HL-60 (cell line): ENCODE data around the gene SVIP.

Experiments used
- DNase-seq, 2 experiments: peaks; one replicate each; pipeline ENCODE4 v3.0.0-alpha.2; 2010 to 2020; ENCODE audit warnings: low read depth in 1 of 2, low spot score in 1 of 2
- H3K27ac ChIP-seq: fragments of 250-450 bp; sonication (Bioruptor Pico); replicated peaks from 2 replicates; pipeline ENCODE4 v1.5.1; 2020; ENCODE audit warnings: mild to moderate bottlenecking, moderate library complexity
- H3K27me3 ChIP-seq: fragments of 250-450 bp; sonication (Bioruptor Pico); 2 replicates; pipeline ENCODE4 v1.5.1; 2021; ENCODE audit warnings: mild to moderate bottlenecking, moderate library complexity; ENCODE audit not compliant: insufficient read depth, poor library complexity, severe bottlenecking
- H3K4me3 ChIP-seq: replicated peaks from 2 replicates; pipeline ENCODE4 v1.5.1; 2011; ENCODE audit warnings: mild to moderate bottlenecking, control low read depth, low read length; ENCODE audit not compliant: insufficient read depth
- GABPA ChIP-seq: IDR thresholded peaks from 2 replicates; pipeline ENCODE4 v1.6.1; 2012; ENCODE audit warnings: low read depth
- POLR2AphosphoS5 ChIP-seq: IDR thresholded peaks from 2 replicates; pipeline ENCODE4 v1.6.1; 2012; ENCODE audit warnings: low read depth
- SPI1 ChIP-seq: IDR thresholded peaks from 2 replicates; pipeline ENCODE4 v1.6.1; 2012; ENCODE audit warnings: low read depth, mild to moderate bottlenecking, borderline replicate concordance
- TF ChIP-seq, protein P1 (sequence below): IDR thresholded peaks from 2 replicates; pipeline ENCODE4 v1.6.1; 2012; ENCODE audit warnings: low read depth; ENCODE audit not compliant: insufficient replicate concordance
- TF ChIP-seq, protein P2 (sequence below): IDR thresholded peaks from one replicate; pipeline ENCODE4 v1.5.1; 2011; ENCODE audit warnings: low read length, control low read depth, inconsistent platforms; ENCODE audit not compliant: insufficient read depth

Gene SVIP

DNA sequence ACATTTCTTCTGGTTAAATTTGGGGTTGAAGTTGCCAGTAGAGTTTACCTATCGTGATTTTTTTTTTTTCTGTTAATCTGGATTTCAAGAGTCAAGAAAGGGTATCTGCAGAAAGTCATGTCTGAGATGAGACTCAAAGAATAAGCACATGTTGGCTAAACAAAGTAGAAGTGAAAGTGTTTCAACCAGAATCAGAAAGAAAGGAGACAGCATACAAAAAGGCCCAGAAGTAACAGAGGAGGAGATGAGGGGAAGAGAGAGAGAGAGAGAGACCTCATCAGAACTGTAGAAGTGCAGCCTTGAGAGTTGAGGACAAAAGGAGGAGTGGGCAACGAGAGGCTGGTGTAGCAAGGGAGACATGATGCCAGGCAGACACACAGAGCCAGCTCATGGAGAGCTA, 54.9 kb downstream of the SVIP start:
- peaks cover 5% of the 10 kb centered on the region for H3K27me3 ChIP-seq
- H3K4me3 ChIP-seq: no peak overlapping the region
- no peak for DNase-seq
- H3K27ac ChIP-seq: no peak overlapping the region
- TF ChIP-seq, protein P1, sequence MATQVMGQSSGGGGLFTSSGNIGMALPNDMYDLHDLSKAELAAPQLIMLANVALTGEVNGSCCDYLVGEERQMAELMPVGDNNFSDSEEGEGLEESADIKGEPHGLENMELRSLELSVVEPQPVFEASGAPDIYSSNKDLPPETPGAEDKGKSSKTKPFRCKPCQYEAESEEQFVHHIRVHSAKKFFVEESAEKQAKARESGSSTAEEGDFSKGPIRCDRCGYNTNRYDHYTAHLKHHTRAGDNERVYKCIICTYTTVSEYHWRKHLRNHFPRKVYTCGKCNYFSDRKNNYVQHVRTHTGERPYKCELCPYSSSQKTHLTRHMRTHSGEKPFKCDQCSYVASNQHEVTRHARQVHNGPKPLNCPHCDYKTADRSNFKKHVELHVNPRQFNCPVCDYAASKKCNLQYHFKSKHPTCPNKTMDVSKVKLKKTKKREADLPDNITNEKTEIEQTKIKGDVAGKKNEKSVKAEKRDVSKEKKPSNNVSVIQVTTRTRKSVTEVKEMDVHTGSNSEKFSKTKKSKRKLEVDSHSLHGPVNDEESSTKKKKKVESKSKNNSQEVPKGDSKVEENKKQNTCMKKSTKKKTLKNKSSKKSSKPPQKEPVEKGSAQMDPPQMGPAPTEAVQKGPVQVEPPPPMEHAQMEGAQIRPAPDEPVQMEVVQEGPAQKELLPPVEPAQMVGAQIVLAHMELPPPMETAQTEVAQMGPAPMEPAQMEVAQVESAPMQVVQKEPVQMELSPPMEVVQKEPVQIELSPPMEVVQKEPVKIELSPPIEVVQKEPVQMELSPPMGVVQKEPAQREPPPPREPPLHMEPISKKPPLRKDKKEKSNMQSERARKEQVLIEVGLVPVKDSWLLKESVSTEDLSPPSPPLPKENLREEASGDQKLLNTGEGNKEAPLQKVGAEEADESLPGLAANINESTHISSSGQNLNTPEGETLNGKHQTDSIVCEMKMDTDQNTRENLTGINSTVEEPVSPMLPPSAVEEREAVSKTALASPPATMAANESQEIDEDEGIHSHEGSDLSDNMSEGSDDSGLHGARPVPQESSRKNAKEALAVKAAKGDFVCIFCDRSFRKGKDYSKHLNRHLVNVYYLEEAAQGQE: no peak
- TF ChIP-seq GABPA (no peak), SPI1 (no peak), POLR2AphosphoS5 (no peak)
- TF ChIP-seq, protein P2, sequence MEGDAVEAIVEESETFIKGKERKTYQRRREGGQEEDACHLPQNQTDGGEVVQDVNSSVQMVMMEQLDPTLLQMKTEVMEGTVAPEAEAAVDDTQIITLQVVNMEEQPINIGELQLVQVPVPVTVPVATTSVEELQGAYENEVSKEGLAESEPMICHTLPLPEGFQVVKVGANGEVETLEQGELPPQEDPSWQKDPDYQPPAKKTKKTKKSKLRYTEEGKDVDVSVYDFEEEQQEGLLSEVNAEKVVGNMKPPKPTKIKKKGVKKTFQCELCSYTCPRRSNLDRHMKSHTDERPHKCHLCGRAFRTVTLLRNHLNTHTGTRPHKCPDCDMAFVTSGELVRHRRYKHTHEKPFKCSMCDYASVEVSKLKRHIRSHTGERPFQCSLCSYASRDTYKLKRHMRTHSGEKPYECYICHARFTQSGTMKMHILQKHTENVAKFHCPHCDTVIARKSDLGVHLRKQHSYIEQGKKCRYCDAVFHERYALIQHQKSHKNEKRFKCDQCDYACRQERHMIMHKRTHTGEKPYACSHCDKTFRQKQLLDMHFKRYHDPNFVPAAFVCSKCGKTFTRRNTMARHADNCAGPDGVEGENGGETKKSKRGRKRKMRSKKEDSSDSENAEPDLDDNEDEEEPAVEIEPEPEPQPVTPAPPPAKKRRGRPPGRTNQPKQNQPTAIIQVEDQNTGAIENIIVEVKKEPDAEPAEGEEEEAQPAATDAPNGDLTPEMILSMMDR: no peak

DNA sequence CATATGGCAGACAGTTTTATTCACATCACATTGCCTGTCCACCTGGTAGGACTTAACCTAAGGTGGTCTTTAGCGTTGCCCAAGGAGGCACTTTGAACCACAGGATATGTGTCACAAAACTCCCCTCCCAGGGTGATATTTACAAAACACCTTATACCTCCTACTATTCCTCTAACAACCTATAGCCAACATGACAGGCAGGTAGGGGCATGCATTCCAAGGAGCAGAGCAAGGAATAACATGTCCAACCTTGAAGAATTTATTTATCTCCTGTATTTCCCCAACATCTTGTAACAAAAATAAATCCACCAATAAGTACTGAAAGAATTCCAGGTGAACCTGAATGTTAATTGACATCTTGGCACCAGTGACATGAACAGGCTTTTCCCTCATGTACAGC, 60.5 kb downstream of the SVIP start:
- no peak for TF ChIP-seq POLR2AphosphoS5
- TF ChIP-seq, protein P2: no peak
- Histone ChIP-seq H3K4me3 (no peak overlapping the region), H3K27ac (no peak overlapping the region), H3K27me3 (peaks cover 3% of the 10 kb centered on the region)
- DNase-seq: no peak
